PC-3 (cell line): ENCODE data around the gene PGAP2. TPM values are rescaled to one million over a fixed set of nuclear protein-coding genes. Genes with fewer than 3 reads are reported as not detected.

Source experiments
- ATAC-seq: fragments of 200-7000 bp; cut with Tn5 transposase; 2 replicates; pipeline ENCODE4 v1.9.1; 2020; ENCODE audit warnings: mild to moderate bottlenecking, moderate library complexity
- BruUV-seq: library from RNA; stranded (reverse); fragments of 400-500 nt; replicated peaks from 2 replicates; lab custom pipeline; 2021; lab: Mats Ljungman, UMichigan
- CTCF ChIA-PET: fragments of 300-600 bp; sonication (Branson Sonifier 250); formaldehyde crosslinking; loops from one replicate; lab custom pipeline; 2022; ENCODE audit warnings: antibody characterized with exemption; lab: Charles Lee
- POLR2A ChIA-PET: fragments of 300-600 bp; sonication (Branson Sonifier 250); formaldehyde crosslinking; loops from one replicate; lab custom pipeline; 2022; ENCODE audit warnings: antibody characterized with exemption; ENCODE audit not compliant: unreplicated experiment; lab: Charles Lee
- DNase-seq: peaks from one replicate; pipeline ENCODE4 v3.0.0-alpha.2; 2015
- H2AFZ ChIP-seq: fragments of 300-600 bp; sonication (generic); 2 replicates; pipeline ENCODE4 v1.6.0; 2016; ENCODE audit warnings: antibody characterized with exemption, low read length
- H3F3A ChIP-seq: fragments of 300-600 bp; sonication (generic); one replicate; pipeline ENCODE4 v1.6.0; 2017; ENCODE audit warnings: antibody characterized with exemption, low read length, control low read depth, mild to moderate bottlenecking; ENCODE audit not compliant: unreplicated experiment
- H3K27ac ChIP-seq: fragments of 300-600 bp; sonication (generic); 2 replicates; pipeline ENCODE4 v1.5.1; 2016; ENCODE audit warnings: mild to moderate bottlenecking, low read length
- H3K27me3 ChIP-seq: fragments of 300-600 bp; sonication (generic); 2 replicates; pipeline ENCODE4 v1.6.1; 2016; ENCODE audit warnings: low read length, mixed read lengths
- H3K36me3 ChIP-seq: fragments of 300-600 bp; sonication (generic); 2 replicates; pipeline ENCODE4 v1.6.1; 2016; ENCODE audit warnings: low read depth, mixed run types, low read length, mixed read lengths
- H3K4me1 ChIP-seq: fragments of 300-600 bp; sonication (generic); 2 replicates; pipeline ENCODE4 v1.5.1; 2016; ENCODE audit warnings: low read length; ENCODE audit not compliant: insufficient read depth
- H3K4me2 ChIP-seq: fragments of 300-600 bp; sonication (generic); 2 replicates; pipeline ENCODE4 v1.6.0; 2016; ENCODE audit warnings: low read length
- H3K4me3 ChIP-seq: fragments of 300-600 bp; sonication (generic); 2 replicates; pipeline ENCODE4 v1.5.1; 2016; ENCODE audit warnings: mild to moderate bottlenecking, low read length, mixed read lengths
- H3K79me2 ChIP-seq: fragments of 300-600 bp; sonication (generic); 2 replicates; pipeline ENCODE4 v1.6.1; 2017; ENCODE audit warnings: low read length, mixed read lengths
- H3K9ac ChIP-seq: fragments of 300-600 bp; sonication (generic); 2 replicates; pipeline ENCODE4 v1.6.0; 2016; ENCODE audit warnings: mild to moderate bottlenecking, low read length
- H3K9me2 ChIP-seq: fragments of 300-600 bp; sonication (generic); replicated peaks from 2 replicates; pipeline ENCODE4 v1.6.1; 2016; ENCODE audit warnings: mixed run types, low read length, mixed read lengths
- H3K9me3 ChIP-seq: fragments of 300-600 bp; sonication (generic); 2 replicates; pipeline ENCODE4 v1.6.1; 2016; ENCODE audit warnings: low read length, mixed read lengths
- H4K20me1 ChIP-seq: fragments of 300-600 bp; sonication (generic); 2 replicates; pipeline ENCODE4 v1.6.1; 2016; ENCODE audit warnings: low read length, mixed read lengths
- CTCF ChIP-seq: fragments of 300-600 bp; sonication (generic); conservative IDR thresholded peaks from 2 replicates; pipeline ENCODE4 v1.5.1; 2017; ENCODE audit warnings: antibody characterized with exemption, low read depth, mild to moderate bottlenecking, low read length
- EZH2 ChIP-seq: fragments of 300-600 bp; sonication (generic); IDR thresholded peaks from one replicate; pipeline ENCODE4 v1.6.1; 2017; ENCODE audit warnings: antibody characterized with exemption, mild to moderate bottlenecking, low read length; ENCODE audit not compliant: unreplicated experiment
- EZH2phosphoT487 ChIP-seq: fragments of 300-600 bp; sonication (generic); IDR thresholded peaks from 2 replicates; pipeline ENCODE4 v1.6.1; 2018; ENCODE audit warnings: mild to moderate bottlenecking, antibody characterized with exemption, low read length, borderline replicate concordance
- intact Hi-C: fragments of 100-400 bp; cut with micrococcal nuclease; formaldehyde crosslinking; loops from 2 replicates; pipeline ENCODE4 v1.9.0; 2023
- total RNA-seq: library from RNA; depleted of rRNA; stranded (reverse); fragments of >200 nt; gene quantifications from 2 replicates; pipeline ENCODE4 v1.2.3, GENCODE V29; 2014

Gene PGAP2
- total RNA-seq, 1 experiment from 2014 or later: 25.9 TPM

GRCh38 chr11:3838504-3838903, 30.1 kb downstream of the PGAP2 start:
- Histone ChIP-seq H3K27me3 (no peaks in the 10 kb centered on the region), H3K79me2 (peaks cover 65% of the 10 kb centered on the region), H3K27ac (no peak overlapping the region), H3K4me3 (no peak overlapping the region), H3K9ac (no peak overlapping the region), H3K9me3 (no peaks in the 10 kb centered on the region), H3F3A (no peaks in the 10 kb centered on the region), H3K36me3 (no peaks in the 10 kb centered on the region; the same call in 1 of the 2 replicates), H3K9me2 (no peaks in the 10 kb centered on the region), H3K4me2 (no peak overlapping the region), H3K4me1 (peaks cover 17% of the 10 kb centered on the region), H2AFZ (no peak overlapping the region), H4K20me1 (peaks cover 12% of the 10 kb centered on the region)
- BruUV-seq: no TSS peak
- DNase-seq: no peak
- TF ChIP-seq EZH2phosphoT487 (no peak), EZH2 (no peak), CTCF (no peak)
- no peak for ATAC-seq
- ChIA-PET POLR2A (no interaction called here), CTCF (no interaction called here)
- intact Hi-C loops: no loop called here

- ChIA-PET CTCF (interaction anchor here (0.6 to 1.8 kb wide), 5 partner anchors 31 to 223 kb away, joined by 3 to 6 read pairs (median 4); no protein-coding TSS in a partner anchor), POLR2A (interaction anchor here (0.6 to 0.7 kb wide), 2 partner anchors 9 to 17 kb away, joined by 4 to 11 read pairs; no protein-coding TSS in a partner anchor)
- TSS peak; percentile 36 for BruUV-seq
- Histone ChIP-seq H3K27me3 (no peaks in the 10 kb centered on the region), H3K9me3 (no peaks in the 10 kb centered on the region), H3K36me3 (no peaks in the 10 kb centered on the region; the same call in 1 of the 2 replicates), H3K4me2 (peak overlapping the region; percentile 99), H3K9ac (peak overlapping the region; percentile 87), H2AFZ (peak overlapping the region; percentile 57; the same call in 1 of the 2 replicates), H3K79me2 (peaks cover 50% of the 10 kb centered on the region), H3K4me1 (peaks cover 17% of the 10 kb centered on the region), H3F3A (no peaks in the 10 kb centered on the region), H3K4me3 (peak overlapping the region; percentile 94), H3K9me2 (no peaks in the 10 kb centered on the region), H3K27ac (no peak overlapping the region), H4K20me1 (peaks cover 12% of the 10 kb centered on the region)
- intact Hi-C loops: loop anchor here (2.0 kb wide), 1 partner anchor 31 kb away; the partner anchor contains the start of gene PGAP2
- ATAC-seq (peak; percentile 45), DNase-seq (no peak)
- TF ChIP-seq EZH2phosphoT487: no peak
- no peak for TF ChIP-seq EZH2
- no peak for TF ChIP-seq CTCF
Observed at GRCh38 chr11:3840004-3840869, 31.9 kb downstream of the PGAP2 start.
